ENCODE results near the gene C5orf24.
"Not testable (repeated sequence)": the region's sequence is repeated elsewhere in the genome, so short reads cannot be mapped to it uniquely, and the experiment has no call there.

Gene C5orf24

DNA sequence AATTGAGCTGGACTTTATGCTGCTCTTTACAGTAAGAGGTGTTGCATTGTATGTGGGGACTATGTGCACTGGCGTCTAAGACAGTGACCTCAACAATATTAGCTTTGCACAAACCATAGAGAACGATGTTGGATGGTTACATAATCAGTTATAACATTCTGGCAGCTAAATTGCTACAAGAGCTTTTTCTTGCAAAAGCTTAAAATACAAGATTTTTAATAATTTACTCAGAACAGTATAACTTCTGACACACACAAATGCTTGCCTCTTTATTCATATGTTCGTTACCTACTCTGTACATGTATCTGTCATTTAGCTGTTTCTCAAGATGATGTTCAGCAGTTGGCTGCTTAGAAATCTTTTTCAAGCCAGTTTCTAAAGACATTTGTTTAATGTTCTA is 11.6 kb downstream of the C5orf24 start:
- DNase-seq (ENCODE audit: low read depth) = no peak

DNA sequence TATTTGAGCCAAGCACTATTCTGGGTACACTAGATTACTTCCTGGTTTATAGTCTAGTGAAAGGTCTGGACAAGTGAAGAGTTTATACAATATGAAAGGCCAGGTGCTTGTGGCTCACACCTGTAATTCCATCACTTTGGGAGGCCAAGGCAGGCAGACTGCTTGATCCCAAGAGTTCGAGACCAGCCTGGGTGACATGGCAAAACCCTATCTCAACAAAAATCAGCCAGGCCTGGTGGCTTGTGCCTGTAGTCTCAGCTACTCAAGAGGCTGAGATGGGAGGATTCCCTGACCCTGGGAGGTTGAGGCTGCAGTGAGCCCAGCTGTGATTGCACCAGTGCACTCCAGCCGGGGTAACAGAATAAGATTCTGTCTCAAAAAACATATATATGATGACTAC is 18.9 kb downstream of the C5orf24 start:
- DNase-seq (ENCODE audit: low read depth) = no peak

GRCh38 chr5:134873494-134873893 is 27.7 kb downstream of the C5orf24 start:
- DNase-seq (ENCODE audit: low read depth) = no peak

- peak; percentile 74 for DNase-seq (ENCODE audit: low read depth)
Measured at GRCh38 chr5:134873987-134874830, 28.4 kb downstream of the C5orf24 start, which contains the start of gene TXNDC15. TXNDC15 (plus strand) TSS chr5:134874371; CDS start chr5:134874428, 57 bp downstream.

DNA sequence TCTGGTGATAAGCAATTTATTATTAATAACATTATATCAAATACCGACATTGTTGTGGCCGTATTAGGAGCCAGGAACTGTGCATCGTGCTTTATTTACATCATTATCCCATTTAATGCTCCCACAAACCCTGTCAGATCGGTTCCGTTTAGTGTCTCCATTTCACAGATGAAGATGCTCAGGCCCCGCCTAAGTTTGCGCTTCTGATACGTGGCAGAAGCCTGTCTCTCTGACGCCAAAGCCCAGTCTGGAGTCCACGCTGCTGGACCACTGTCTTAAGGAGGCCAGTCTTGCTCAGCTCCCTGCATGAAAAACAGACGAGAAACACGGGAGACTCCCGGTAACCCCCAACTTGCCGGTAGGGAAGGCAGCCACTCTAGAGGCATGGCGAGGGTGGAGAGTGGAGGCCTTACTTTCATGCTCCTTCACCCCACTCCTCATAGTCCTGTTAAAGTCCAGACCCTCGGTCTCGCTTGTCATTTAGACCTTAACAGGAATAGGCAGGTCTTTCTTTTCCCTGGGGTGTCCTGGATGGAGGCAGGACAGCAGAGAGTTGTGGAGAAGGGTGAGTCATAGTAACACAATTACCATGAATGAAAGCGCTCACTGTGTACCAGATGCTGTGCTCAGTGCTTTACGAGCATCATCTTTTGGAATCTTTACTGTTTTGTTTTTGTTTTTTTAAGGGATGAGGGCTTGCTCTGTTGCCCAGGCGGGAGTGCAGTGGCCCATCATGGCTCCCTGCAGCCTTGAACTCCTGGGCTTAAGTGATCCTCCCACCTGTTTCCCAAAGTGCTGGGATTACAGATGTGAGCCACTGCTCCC is 29.3 kb downstream of the C5orf24 start:
- DNase-seq (ENCODE audit: low read depth) = no peak

DNA sequence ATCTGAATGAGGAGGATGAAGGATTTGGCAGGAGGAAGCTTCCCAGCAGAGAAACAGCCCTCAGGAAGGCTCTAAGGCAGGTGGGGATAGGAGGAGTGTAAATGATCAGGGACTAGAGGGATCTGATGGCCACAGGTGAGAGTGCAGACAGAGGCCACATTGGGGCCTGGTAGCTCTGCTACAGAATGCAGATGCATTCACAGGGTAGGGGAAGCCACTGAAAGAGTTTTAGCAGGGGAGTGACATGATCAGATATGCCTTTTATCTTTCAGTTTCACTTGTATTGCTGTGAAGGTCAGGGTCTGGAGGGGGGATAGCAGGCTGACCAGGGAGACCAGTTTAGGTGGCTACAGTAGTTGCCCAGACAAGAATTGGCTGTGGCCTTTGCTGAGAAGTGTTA is 31.4 kb downstream of the C5orf24 start:
- no peak for DNase-seq (ENCODE audit: low read depth)

DNA sequence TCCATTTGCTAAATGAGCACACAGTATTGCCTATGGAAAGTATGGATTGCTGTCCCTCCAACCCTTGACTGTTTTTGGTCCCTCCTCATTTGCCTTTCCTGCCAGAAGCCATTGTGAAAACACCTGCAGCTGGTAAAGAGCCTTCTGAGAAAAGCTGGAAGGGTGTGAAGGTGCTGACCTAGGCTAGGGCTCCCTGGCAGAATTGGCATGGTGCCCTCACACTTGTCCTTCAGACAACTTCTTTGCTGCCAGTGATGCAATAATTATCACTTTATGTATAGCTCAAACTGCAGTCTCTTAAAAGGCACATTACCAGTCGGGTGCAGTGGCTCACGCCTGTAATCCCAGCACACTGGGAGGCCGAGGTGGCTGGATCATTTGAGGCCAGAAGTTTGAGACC is 32.6 kb downstream of the C5orf24 start:
- DNase-seq (ENCODE audit: low read depth) = no peak

GRCh38 chr5:134879456-134879855 is 33.7 kb downstream of the C5orf24 start:
- DNase-seq (ENCODE audit: low read depth) = no peak

DNA sequence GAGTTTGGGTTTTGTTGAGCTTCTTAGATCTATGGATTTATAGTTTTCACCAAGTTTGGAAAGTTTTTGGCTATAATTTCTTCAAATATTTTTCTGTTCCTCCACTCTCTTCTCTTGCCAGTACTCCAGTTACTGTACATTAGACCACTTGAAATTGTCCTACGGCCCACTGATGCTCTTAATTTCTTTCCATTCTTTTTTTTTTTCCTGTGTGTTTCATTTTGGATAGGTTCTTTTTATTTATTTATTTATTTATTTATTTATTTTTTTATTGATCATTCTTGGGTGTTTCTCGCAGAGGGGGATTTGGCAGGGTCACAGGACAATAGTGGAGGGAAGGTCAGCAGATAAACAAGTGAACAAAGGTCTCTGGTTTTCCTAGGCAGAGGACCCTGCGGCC is 35.2 kb downstream of the C5orf24 start:
- not testable (repeated sequence) for DNase-seq (ENCODE audit: low read depth)

DNA sequence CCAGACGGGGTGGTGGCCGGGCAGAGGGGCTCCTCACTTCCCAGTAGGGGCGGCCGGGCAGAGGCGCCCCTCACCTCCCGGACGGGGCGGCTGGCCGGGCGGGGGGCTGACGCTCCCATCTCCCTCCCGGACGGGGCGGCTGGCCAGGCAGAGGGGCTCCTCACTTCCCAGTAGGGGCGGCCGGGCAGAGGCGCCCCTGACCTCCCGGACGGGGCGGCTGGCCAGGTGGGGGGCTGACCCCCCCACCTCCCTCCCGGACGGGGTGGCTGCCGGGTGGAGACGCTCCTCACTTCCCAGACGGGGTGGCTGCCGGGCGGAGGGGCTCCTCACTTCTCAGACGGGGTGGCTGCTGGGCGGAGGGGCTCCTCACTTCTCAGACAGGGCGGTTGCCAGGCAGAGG is 35.9 kb downstream of the C5orf24 start:
- DNase-seq (ENCODE audit: low read depth) = not testable (repeated sequence)

- no peak for DNase-seq (ENCODE audit: low read depth)
Measured at GRCh38 chr5:134887593-134888159, 41.9 kb downstream of the C5orf24 start.

GRCh38 chr5:134889335-134889734 is 43.6 kb downstream of the C5orf24 start:
- no peak for DNase-seq (ENCODE audit: low read depth)

- DNase-seq (ENCODE audit: low read depth) = no peak
Measured at GRCh38 chr5:134891473-134891872, 45.7 kb downstream of the C5orf24 start.

GRCh38 chr5:134892282-134892681 is 46.5 kb downstream of the C5orf24 start:
- DNase-seq (ENCODE audit: low read depth) = no peak

- DNase-seq (ENCODE audit: low read depth) = no peak
Measured at GRCh38 chr5:134892926-134893325, 47.2 kb downstream of the C5orf24 start.

DNA sequence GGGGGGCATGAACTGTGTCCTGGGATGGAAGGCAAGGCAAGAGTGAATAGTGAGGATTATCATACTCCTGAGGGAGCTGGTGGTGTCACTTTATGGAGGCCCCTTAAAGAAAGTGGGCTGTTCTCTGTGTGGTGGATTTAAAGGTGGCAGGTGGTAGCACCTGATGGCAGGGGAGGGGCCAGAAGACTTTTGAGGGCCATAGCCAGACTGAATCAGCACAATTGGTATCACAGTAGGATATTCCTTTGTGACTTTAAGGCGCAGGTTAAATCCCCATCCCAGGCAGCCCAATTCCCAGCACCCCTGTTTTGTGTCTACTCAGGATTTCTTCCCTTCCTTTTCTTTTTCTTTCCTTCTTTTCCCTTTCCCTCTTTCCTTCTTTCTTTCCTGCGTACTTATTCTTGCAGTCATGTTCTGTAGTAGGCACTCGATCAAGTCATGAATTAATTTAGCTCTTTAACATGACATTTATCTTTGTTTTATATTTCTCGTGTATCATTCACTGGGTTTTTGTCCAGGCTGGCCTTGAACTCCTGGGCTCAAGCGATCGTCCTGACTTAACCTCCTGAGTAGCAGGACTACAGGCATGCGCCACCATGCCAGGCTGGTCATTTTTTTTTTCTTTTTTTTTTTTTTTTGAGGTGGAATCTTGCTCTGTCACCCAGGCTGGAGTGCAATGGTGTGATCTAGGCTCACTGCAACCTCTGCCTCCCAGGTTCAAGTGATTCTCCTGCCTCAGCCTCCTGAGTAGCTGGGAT is 48.2 kb downstream of the C5orf24 start:
- no peak for DNase-seq (ENCODE audit: low read depth)

GRCh38 chr5:134902071-134902801 is 56.5 kb downstream of the C5orf24 start:
- no peak for DNase-seq (ENCODE audit: low read depth)

DNA sequence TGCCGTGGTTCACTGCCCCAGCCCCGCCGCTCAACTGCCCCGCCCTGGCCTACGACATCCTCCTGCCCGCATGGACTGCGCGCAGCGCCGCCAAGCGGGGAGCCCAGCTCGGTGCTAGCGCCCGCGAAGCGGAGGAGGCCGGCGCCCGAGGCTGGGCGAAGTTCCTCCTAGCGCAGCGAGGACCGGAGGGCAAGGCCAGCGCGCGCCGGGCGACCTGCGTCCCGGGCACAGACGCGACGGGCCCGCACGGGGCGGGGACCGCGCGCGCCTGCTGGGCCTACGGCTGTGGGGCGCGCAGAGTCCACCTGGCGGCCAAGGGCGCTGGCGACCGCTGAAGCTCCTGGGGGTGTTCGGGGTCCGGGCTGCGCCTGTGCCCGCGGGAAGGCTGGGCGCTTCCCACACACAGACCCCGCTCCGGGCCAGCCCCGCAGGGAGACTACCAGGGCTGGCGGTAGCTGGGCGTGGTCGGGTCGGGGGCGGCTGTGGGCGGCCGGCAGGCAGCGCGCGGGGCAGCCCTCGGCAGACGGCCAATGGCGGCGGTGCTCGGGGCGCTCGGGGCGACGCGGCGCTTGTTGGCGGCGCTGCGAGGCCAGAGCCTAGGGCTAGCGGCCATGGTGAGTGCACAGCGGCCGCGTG is 59.0 kb downstream of the C5orf24 start, which contains the start of gene PCBD2:
PCBD2 (plus strand) TSS at position 522 of the 636 bp plus-strand sequence; CDS start at position 531, 9 bp downstream.
- peak; percentile 88 for DNase-seq (ENCODE audit: low read depth)

GRCh38 chr5:134905246-134905996 is 59.7 kb downstream of the C5orf24 start:
- DNase-seq (ENCODE audit: low read depth) = peak; percentile 44

DNA sequence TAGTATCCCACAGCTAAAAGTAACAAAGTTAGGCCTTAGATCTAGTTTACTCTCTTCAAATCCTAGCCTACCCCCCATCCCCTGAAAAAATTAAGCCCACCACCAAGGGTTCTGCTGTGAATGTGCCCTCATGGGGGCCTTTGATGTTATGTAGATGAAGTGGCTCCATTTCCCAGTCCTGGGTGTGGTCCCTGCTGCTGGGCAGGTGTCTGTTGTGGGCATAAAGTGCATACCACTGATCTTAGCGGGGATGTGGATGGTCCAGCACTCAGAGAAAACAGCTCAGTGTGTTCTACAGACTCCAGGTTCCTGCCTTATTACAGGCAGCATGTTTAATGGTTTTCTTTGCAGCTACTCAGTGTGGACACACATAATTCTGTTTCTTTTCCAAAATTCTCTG is 61.0 kb downstream of the C5orf24 start:
- no peak for DNase-seq (ENCODE audit: low read depth)

Measured in activated T-helper 9 cell treated with anti-CD3 and anti-CD28 coated beads, Interleukin-2, amount 50 U/mL, for 16 hours (primary cell).